T-helper 1 cell treated with Interleukin-12 subunit alpha and Interleukin-12 subunit beta and Interleukin-4 antibody, amounts not matched to agents 30 ng/mL and 1 ng/mL, for 36 hours (primary cell): ENCODE measurements around the gene IL1R2. TPM values are rescaled to one million over a fixed set of nuclear protein-coding genes. Genes with fewer than 3 reads are reported as not detected.

Experiments used
- intact Hi-C: fragments of 100-400 bp; cut with micrococcal nuclease; formaldehyde crosslinking; loops from one replicate; pipeline ENCODE4 v1.15.1; 2024
- total RNA-seq: library from RNA; stranded (reverse); gene quantifications from 2 replicates; pipeline ENCODE4 v1.2.3, GENCODE V29; 2022

IL1R2 gene
- total RNA-seq, 1 donor from 2014 or later, result 1.4 TPM

DNA sequence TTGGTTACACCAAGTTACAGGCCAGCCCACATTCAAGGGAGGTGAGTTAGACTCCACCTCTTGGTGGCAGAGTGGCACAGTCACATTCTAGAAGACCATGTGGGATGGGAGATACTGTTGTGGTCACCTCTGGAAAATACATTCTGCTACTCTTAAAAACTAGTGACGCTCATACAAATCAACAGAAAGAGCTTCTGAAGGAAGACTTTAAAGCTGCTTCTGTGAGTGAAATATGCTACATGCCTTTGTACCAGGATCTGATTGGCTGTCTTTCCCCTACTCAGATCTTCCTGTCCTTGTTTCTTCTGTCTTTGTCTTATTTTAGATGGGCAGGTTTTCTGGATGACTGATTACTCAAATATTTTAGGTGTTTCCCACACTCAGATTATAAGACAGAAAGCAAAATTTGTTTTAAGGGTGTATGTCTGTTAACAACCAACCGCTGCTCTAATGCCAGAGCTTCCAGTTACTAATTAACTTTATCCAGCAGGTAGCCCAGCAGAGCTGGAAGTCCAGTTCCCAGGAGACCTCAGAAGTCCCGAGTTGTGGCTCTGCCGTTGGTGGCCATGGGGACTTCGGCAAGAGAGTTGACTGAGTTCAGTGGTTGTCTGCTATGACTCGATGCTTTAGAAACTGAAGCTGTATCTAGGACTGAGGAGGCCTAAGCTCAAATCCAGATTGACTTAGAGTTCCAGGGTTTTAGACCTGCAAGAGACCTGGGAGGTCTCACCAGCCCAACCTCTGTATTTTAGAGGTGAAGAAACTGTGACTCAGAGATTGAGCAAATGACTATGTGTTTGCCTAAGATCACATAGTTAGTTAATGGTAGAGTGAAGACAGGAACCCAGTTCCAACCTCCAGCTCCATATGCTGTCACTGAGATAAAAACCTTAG is 7.4 kb downstream of the IL1R2 start:
- intact Hi-C loops, result no loop called here

DNA sequence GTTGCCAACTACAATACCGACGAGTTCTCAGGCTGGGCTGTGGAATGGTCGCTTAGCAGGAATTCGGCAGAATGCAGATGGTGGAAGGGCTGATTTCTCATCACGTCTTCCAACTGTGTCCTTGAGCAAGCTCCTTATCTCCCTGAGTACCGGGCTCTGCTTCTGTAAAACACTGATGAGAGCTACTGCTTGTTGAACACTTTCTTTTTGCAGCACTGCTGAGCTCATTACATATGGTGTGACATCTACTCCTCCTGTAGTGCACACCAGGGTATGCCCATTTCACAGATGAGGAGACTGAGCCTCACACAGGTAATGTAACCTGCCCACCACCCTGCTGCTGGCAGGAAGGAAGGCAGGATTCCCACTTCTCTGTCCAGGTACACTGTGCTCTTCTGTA is 8.3 kb downstream of the IL1R2 start:
- intact Hi-C loops, result loop anchor here (5.0 to 10.0 kb wide), 2 partner anchors 118 to 585 kb away; no protein-coding TSS in a partner anchor

DNA sequence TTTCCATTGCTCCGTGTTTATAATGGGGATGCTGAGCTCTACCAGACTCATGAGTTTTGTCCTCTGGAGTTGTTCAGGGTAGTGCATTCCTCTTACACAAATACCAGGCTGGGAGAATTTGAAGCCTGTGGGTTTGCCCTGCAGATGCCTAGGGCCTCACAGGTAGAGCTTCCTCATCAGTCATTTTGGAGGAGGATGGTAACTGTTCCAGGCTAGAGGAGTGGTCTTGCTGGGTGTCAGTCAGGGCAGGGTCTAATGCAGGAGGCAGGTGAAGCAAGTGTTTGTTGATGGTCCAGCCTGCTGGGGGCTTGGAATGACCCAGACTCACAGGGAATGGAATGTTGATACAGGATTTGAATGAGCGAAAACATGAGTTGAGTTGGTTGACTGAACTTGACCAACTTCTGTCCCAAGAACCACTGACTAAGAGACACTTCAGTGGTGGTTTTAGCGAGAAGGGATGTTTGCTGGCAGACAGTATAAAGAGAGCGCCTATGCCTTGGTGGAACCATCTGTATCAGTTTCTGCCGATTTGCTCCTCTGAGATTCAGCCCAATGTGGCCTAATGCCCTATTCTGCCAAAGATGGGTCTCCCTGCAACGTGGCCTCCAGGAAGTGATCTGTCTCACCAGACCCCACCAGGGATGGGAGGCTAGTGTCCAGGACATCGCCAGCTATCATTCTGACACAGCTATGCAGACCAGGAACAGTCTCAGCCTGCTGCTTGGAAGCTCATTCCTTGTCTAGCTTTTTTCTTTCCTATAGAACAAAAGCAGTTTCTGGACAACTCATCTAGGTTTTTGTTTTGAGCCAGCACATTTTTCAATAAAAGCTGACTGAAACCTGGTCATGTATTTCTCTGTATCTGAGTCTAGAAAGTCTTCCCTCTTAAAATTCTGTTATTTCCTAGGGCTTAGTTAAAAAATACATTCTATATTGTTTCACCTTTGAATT is 9.3 kb downstream of the IL1R2 start:
- intact Hi-C loops, result loop anchor here (5.0 to 10.0 kb wide), 2 partner anchors 119 to 586 kb away; no protein-coding TSS in a partner anchor

DNA sequence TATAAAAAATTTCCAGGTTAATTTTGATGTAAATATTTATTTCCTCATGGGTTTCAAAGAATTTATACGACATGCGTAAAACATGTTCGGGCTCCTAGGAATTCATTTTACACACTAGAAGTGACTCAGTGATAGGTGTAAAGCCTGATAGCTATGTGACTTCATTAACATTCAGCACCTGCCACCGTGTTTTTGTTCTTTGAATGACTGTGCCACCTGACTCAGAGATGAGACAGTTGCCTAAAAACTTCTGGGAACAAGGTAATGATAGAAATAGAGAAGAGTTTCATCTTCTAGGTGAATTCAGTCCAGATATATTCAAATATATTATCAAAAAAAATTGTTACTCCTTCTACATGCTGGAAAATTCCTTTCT is 10.0 kb downstream of the IL1R2 start:
- intact Hi-C loops, result loop anchor here (5.0 to 10.0 kb wide), 2 partner anchors 119 to 587 kb away; no protein-coding TSS in a partner anchor

DNA sequence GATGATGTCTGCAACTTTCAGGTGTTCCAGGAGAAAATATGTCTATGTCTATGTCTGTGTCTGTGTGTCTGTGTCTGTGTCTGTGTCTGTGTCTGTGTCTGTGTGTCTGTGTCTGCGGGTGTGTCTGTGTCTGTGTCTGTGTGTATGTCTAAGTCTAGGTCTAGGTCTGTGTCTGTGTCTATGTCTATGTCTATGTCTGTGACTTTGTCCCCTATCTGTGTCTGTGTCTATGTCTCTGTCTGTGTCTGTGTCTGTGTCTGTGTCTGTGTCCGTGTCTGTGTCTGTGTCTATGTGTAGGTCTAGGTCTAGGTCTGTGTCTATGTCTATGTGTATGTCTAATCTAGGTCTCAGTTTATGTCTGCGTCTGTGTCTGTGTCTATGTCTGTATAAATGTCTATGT is 10.5 kb downstream of the IL1R2 start:
- intact Hi-C loops, result loop anchor here (5.0 to 10.0 kb wide), 2 partner anchors 120 to 587 kb away; no protein-coding TSS in a partner anchor

DNA sequence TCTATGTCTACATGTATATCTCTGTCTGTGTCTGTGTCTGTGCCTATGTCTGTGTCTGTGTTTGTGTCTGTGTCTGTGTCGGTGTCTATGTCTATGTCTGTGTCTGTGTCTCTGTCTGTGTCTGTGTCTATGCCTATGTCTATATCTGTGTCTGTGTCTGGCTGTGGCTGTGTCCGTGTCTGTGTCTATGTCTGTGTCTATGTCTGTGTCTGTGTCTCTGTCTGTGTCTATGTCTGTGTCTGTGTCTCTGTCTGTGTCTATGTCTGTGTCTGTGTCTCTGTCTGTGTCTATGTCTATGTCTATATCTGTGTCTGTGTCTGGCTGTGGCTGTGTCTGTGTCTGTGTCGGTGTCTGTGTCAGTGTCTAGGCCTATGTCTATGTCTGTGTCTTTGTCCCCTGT is 11.1 kb downstream of the IL1R2 start:
- intact Hi-C loops, result loop anchor here (5.0 to 10.0 kb wide), 2 partner anchors 121 to 588 kb away; no protein-coding TSS in a partner anchor

DNA sequence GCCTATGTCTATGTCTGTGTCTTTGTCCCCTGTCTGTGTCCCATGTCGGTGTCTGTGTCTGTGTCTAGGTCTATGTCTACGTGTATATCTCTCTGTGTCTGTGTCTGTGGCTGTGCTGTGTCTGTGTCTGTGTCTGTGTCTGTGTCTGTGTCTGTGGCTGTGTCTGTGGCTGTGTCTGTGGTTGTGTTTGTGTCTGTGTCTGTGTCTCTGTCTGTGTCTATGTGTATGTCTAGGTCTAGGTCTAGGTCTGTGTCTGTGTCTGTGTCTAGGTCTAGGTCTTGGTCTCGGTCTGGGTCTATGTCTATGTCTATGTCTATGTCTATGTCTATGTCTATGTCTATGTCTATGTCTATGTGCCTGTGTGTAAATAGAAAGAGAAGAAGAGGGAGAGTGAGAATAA is 11.9 kb downstream of the IL1R2 start:
- intact Hi-C loops, result loop anchor here (1.0 to 10.0 kb wide), 3 partner anchors 17 to 589 kb away; no protein-coding TSS in a partner anchor

DNA sequence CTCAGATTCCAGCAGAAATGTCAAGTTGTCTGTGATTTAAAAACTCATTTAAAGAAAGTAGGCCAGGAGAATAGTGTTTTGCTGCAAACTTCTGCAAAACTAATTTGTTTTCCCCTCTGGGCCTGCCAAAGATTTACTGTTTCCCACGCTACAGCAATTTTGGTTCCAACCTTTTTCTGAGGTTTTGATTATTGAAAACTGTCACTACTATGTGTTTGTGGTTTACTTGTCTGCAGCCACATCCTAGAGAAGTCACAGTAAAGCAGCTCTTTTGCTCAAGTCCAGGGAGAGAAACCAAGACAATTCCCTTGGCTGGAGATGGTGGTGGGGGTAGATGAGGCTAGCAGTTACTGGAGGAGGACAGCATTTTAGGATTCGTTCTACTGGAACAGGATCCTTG is 12.8 kb downstream of the IL1R2 start:
- intact Hi-C loops, result loop anchor here (1.0 to 10.0 kb wide), 3 partner anchors 16 to 590 kb away; no protein-coding TSS in a partner anchor

DNA sequence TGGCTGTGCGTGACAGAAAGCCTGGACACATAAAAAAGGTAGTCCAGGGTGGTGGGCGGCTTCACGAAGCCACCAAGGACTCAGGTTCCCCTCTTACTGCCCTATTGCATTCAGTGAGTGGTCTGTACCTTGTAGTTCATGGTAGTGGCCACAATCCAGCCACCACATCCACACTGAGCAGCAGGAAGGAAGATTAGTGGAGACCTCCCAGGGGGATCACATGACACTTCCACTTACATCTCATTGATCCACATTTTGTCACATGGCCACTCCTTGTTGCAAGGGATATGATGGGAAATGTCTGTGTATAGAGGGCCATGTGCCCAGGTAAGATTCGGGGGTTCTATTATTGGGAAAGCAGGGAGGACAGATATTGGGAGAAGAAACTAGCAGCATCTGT is 13.7 kb downstream of the IL1R2 start:
- intact Hi-C loops, result loop anchor here (10.0 kb wide), 1 partner anchor 591 kb away; no protein-coding TSS in a partner anchor

DNA sequence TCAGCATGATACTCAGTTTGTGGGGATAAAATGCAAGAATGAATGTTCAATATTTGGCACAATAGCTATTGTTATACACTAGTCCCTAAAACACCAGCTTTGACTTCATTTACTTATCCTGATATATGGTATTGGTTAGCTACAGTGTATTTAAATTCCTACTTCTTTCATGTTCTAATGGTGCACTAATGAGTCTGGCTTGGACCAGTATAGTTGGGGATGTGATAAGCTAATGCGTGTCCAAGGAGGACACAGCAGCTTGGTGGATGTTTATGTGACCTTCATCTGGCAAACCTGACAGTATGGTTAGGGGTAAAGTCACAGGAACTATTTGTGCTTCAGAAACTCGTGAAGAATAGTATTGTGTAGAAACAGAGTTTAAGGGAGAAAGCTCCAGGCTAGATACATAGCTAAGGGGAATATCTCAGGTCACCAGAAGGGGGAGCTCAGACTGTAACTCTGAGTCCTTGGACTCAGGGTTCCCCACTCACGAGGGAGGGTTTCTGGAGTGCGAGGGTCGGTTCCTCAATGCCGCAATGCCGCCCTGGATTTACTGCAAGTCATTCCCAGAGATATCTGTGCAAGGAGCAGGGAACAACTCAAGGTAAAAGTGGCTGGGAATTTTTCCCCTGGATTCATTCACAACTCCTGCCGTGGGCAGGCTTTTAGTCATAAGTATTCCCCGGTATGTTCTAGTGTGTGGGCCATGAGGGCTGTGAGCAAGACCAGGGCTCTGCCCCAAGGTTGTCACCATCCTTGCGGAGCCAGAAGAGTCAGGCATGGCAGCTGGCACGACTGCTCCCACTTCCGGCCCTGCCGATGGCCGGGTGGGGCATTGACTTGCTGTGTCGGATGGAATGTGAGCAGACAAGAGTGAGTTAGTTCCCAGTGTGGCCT is 14.5 kb downstream of the IL1R2 start:
- intact Hi-C loops, result loop anchor here (1.0 to 10.0 kb wide), 3 partner anchors 77 to 591 kb away; no protein-coding TSS in a partner anchor

DNA sequence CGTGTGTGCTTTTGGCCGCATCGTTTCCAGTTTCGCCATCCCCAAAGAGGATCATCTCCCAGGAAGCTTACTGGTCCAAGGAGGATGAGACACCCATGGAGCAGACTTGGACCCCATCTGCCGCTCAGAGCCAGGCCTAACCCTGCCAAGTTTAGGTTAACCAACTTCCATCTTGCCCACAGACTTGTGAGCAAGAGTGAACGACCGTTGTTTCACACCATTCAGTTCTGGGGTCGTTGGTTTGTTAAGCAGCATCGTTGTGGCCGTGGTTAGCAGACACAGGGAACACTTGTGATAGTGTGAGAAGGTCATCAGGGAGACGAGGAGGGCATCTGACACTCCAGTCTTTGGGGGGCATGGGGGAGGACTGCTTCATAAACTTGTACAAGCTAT is 15.1 kb downstream of the IL1R2 start:
- intact Hi-C loops, result loop anchor here (1.0 to 10.0 kb wide), 3 partner anchors 76 to 592 kb away; no protein-coding TSS in a partner anchor

DNA sequence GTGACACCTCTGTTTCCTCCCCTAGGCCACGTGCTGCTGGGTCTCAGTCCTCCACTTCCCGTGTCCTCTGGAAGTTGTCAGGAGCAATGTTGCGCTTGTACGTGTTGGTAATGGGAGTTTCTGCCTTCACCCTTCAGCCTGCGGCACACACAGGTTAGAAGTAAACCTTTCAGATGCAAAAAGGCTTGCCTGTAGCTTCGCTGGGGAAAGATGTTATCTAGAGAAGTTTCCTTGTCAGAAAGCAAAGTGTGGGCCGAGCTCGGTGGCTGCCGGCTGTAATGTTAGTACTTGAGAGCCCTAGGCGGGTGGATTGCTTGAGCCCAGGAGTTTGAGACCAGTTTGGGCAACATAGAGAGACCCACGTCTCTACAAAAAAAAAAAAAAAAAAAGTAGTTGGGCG is 16.7 kb downstream of the IL1R2 start:
- intact Hi-C loops, result loop anchor here (10.0 kb wide), 1 partner anchor 594 kb away; no protein-coding TSS in a partner anchor

DNA sequence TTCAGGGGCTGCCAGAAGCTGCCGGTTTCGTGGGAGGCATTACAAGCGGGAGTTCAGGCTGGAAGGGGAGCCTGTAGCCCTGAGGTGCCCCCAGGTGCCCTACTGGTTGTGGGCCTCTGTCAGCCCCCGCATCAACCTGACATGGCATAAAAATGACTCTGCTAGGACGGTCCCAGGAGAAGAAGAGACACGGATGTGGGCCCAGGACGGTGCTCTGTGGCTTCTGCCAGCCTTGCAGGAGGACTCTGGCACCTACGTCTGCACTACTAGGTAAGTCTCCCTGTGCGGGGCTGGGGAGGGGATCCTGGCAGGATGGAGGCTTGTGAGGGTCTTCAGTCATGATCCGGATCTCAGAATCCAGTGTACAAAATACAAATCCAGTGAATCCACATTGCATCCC is 17.8 kb downstream of the IL1R2 start:
- intact Hi-C loops, result loop anchor here (10.0 kb wide), 1 partner anchor 595 kb away; no protein-coding TSS in a partner anchor

DNA sequence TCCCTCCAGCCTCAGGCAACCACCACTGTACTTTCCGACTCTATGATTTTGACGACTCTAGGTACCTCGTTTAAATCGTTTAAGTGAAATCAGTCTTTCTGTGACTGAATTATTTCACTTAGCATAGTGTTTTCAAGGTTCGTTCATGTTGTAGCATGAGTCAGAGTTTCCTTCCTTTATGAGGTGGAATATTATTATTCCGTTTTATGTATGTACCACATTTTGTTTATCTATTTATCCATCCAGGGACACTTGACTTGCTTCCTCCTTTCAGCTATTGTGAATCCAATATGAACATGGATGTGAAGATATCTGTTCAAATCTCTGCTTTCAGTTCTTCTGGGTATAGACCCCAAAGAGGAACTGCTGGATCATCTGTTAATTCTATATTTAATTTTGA is 19.1 kb downstream of the IL1R2 start:
- intact Hi-C loops, result no loop called here

DNA sequence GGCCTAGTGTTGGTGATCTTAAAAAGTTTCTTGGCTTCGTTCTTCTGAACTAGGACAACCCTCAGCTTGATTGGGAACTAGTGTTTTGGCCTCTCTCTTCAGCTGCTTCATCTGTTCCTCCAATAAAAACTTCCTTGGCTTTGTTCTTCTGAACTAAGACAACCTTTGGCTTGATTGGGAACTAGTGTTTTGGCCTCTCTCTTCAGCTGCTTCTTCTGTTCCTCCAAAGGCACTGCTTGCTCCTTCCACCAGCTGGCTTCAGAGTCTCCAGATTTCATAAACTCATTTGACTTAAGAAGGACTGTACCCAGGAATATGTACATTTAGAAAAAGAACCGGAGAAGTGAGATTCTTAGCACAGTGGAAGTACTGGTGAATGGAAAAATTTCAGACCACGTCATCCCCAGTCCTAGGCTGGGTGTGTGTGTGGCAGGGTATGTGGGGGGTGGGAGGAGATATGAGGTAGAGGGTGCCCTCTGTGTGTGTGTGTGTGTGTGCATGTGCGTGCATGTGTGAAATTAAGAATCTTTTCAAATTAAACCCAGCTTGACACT is 20.4 kb downstream of the IL1R2 start:
- intact Hi-C loops, result no loop called here

DNA sequence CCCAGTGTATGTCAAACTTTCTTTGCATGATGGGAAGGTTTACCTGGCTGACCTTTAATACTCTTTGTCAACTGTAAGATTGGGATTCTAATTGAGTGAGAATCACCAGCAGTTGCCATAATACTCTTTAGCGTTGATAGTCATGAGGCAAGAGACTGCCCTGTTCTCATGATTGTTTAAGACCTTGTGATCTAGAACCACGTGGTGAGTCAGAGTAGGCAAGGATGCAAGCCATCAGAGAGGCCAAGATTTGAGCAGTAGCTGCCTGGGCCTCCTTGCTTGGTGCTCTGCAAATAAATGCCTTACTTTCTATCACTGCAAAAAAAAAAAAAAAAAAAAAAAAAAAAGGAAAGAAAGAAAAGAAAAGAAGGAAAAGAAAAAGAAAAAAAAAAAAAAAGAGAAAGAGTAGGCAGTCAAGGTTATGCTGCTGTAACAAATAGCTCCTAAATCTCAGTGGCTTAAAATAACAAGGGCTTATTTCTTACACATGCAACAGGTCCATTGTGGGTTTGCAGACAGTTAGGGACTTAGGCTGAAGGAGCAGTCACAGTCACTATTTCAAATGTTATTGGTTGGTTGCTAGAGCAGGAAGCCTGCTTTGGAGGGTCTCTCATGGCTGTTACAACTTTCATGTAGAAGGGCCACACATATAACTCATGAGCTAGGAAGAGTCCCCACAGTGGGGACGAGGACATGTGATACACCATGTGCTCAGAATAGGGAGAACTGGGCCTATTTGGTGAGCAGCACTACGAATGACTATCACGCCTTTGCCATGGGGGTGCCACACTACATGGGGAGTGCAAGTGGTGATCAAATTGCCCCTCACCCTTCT is 21.7 kb downstream of the IL1R2 start:
- intact Hi-C loops, result no loop called here

DNA sequence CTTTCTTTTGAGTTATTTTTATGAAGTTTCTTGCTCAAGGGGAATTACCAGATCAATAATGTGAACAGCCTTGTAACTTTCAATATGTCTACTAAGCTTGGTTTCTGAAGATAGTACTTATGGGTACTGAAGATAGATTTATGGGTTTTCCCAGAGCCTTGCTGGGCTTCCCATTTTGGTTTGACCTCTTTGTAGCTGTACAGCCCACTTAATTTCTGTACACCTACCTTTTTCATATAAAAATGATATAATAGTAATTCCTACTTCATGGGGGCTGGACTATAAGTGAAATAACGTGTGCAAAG is 22.2 kb downstream of the IL1R2 start:
- intact Hi-C loops, result no loop called here

DNA sequence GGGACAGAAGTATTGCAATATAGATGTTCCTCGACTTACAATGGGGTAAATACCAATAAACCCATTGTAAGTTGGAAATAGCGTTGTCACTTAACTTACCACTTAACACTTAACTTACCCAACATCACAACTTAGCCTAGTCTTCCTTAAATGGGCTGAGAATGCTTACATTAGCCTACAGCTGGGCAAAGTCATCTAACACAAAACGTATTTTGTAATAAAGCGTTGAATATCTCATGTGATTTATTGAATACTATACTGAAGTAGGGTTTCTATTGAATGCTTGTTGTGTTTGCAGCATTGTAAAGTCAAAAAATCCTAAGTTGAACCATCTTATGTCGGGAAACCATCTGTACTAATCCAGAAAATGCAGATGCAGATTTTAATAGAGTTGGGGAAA is 23.6 kb downstream of the IL1R2 start:
- intact Hi-C loops, result no loop called here

DNA sequence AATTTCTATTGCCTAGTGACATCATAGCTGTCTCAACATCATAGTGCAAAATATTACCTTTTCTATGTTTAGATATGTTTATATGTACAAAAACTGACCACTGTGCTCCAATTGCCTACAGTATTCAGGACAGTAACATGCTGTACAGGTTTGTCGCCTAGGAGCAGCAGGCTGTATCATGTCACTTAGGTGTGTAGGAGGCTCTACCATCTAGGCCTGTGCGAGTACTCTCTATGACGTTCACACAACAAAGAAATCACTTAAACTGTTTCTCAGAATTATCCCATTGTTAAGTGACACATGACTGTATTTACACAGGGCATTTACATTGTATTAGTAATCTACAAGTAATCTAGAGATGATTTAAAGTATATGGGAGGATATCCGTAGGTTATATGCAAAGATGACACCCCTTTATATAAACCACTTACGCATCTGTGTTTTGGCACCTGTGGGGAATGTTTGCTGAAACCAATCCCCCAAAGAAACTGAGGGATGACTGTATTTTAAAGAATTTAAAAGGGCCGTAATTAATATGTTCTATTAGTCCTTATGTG is 24.7 kb downstream of the IL1R2 start:
- intact Hi-C loops, result no loop called here
